Nephron progenitor cell (in vitro differentiated cells): ENCODE results near the gene PKHD1.

Source experiments
- DNase-seq: peaks from one replicate; pipeline ENCODE4 v3.0.0; 2021
- H3K27ac Mint-ChIP-seq: 2 replicates; pipeline ENCODE4 v1.8.0; 2021; ENCODE audit warnings: mild to moderate bottlenecking, moderate library complexity, mixed read lengths
- H3K27me3 Mint-ChIP-seq: 2 replicates; pipeline ENCODE4 v1.8.0; 2021; ENCODE audit warnings: mild to moderate bottlenecking, low read depth, mixed read lengths; ENCODE audit not compliant: poor library complexity
- H3K36me3 Mint-ChIP-seq: 2 replicates; pipeline ENCODE4 v1.8.0; 2021; ENCODE audit warnings: low read depth, mixed read lengths
- H3K4me1 Mint-ChIP-seq: 2 replicates; pipeline ENCODE4 v1.8.0; 2021; ENCODE audit warnings: mixed read lengths
- H3K4me3 Mint-ChIP-seq: 2 replicates; pipeline ENCODE4 v1.8.0; 2021; ENCODE audit warnings: mild to moderate bottlenecking, moderate library complexity, mixed read lengths
- H3K9me3 Mint-ChIP-seq: 2 replicates; pipeline ENCODE4 v1.8.0; 2021; ENCODE audit warnings: mild to moderate bottlenecking, moderate library complexity, mixed read lengths
- TF ChIP-seq, protein P1 (sequence below): fragments of 200-600 bp; sonication (generic); IDR thresholded peaks from 2 replicates; pipeline ENCODE4 v1.5.0; 2021; ENCODE audit warnings: antibody characterized with exemption

PKHD1 gene

DNA sequence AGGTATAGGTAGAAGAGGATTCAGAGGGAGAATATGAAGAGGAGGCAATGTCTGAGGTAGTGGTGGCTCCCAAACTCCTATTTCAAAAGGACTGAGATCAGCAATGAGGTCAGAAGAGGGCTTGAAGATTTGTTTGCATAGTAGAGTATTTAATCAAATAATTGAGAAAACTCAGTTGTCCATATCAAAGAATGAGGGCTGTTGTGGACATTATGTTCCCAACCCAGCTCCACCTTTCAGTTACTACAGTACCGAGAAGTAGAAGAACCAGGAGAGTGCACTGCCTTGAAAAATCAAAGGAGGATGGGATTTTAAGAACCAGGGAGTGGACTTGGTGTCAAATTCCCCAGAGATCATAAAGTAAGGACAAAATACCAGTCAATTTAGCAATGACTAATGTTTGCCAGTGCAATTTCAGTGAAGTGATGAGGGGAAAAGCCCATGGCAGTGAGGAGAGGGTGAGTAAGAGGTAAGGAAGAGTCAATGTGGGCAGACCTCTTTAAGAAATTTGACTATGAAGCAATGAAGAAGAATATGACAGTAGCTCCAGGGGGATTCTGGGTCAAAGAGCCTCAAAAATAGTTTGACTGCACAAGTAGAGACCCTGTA is 382.4 kb downstream of the PKHD1 start:
- no peak for DNase-seq
- TF ChIP-seq, protein P1, sequence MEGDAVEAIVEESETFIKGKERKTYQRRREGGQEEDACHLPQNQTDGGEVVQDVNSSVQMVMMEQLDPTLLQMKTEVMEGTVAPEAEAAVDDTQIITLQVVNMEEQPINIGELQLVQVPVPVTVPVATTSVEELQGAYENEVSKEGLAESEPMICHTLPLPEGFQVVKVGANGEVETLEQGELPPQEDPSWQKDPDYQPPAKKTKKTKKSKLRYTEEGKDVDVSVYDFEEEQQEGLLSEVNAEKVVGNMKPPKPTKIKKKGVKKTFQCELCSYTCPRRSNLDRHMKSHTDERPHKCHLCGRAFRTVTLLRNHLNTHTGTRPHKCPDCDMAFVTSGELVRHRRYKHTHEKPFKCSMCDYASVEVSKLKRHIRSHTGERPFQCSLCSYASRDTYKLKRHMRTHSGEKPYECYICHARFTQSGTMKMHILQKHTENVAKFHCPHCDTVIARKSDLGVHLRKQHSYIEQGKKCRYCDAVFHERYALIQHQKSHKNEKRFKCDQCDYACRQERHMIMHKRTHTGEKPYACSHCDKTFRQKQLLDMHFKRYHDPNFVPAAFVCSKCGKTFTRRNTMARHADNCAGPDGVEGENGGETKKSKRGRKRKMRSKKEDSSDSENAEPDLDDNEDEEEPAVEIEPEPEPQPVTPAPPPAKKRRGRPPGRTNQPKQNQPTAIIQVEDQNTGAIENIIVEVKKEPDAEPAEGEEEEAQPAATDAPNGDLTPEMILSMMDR, result no peak
- Mint-ChIP-seq H3K36me3 (no peaks in the 10 kb centered on the region), H3K4me3 (no peak overlapping the region), H3K4me1 (no peaks in the 10 kb centered on the region), H3K27ac (no peak overlapping the region), H3K9me3 (no peaks in the 10 kb centered on the region), H3K27me3 (peaks cover 14% of the 10 kb centered on the region)

DNA sequence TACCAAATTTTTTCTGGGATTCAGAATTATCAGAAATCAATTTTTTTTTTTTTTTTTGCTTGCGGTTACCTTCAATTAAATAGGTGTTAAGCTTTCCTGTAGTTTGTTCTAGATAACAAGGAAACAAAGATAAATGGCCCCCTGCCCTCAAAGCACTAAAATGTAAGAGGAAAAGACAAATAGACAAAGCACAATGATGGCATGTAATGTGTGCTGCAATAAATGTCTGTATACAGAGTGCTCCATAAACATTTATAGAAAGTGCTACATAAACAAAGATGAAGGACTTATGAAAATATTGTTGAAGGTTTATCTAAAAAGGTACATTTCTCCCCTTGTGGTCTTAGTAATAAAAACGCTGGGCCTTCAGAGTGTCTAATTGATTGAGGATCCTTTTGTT is 384.6 kb downstream of the PKHD1 start:
- H3K9me3 Mint-ChIP-seq, result no peaks in the 10 kb centered on the region
- H3K4me1 Mint-ChIP-seq, result no peaks in the 10 kb centered on the region
- no peaks in the 10 kb centered on the region for H3K36me3 Mint-ChIP-seq
- no peak overlapping the region for H3K4me3 Mint-ChIP-seq
- TF ChIP-seq, protein P1, result no peak
- H3K27ac Mint-ChIP-seq, result no peak overlapping the region
- H3K27me3 Mint-ChIP-seq, result peaks cover 11% of the 10 kb centered on the region
- DNase-seq, result no peak

DNA sequence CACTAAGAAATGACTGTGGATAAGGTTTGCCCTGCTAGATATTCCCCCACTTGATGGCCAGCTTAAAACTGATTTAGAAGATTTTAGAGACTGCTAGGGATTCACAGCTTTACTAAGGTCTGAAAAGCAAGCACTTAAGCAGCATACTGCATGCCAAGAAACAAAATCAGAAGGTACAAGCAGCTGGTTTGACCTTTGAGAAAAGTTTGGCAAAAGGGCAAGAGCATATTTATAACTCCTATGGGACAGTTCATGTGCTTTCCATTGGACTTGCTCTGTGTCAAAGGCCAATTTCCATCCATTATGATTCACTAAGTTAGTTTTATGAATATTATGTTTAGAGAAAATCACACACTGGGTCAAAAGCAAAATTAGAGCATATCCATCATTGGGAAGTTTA is 402.8 kb downstream of the PKHD1 start:
- H3K27ac Mint-ChIP-seq, result no peak overlapping the region

DNA sequence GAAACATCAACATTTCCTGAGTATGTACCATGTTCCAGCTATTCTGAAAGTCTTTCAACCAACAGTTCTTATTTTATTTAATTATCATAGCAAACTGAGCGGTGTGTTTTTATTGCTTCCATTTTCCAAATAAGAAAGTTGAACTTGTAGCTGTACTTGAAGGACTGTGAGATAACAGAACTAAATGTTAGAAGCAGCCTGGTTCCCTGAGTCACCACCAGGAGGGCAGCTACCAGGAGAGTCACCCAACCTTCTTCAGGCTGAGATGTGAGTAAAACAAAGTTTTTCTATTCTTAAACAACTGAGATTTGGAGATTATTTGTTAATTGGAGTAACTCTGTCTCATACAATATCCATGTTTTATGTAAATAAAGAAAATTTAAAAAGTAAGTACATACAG is 403.4 kb downstream of the PKHD1 start:
- Mint-ChIP-seq H3K4me1 (no peaks in the 10 kb centered on the region), H3K27me3 (peaks cover under 1% of the 10 kb centered on the region), H3K27ac (no peak overlapping the region), H3K36me3 (no peaks in the 10 kb centered on the region), H3K4me3 (no peak overlapping the region), H3K9me3 (no peaks in the 10 kb centered on the region)
- no peak for DNase-seq
- TF ChIP-seq, protein P1, result no peak

More for the DNA sequence above, 402.8 kb downstream of the PKHD1 start:
- TF ChIP-seq, protein P1, result no peak
- H3K4me1 Mint-ChIP-seq, result no peaks in the 10 kb centered on the region
- DNase-seq, result no peak
- H3K36me3 Mint-ChIP-seq, result no peaks in the 10 kb centered on the region
- H3K9me3 Mint-ChIP-seq, result no peaks in the 10 kb centered on the region
- peaks cover 3% of the 10 kb centered on the region for H3K27me3 Mint-ChIP-seq
- H3K4me3 Mint-ChIP-seq, result no peak overlapping the region

DNA sequence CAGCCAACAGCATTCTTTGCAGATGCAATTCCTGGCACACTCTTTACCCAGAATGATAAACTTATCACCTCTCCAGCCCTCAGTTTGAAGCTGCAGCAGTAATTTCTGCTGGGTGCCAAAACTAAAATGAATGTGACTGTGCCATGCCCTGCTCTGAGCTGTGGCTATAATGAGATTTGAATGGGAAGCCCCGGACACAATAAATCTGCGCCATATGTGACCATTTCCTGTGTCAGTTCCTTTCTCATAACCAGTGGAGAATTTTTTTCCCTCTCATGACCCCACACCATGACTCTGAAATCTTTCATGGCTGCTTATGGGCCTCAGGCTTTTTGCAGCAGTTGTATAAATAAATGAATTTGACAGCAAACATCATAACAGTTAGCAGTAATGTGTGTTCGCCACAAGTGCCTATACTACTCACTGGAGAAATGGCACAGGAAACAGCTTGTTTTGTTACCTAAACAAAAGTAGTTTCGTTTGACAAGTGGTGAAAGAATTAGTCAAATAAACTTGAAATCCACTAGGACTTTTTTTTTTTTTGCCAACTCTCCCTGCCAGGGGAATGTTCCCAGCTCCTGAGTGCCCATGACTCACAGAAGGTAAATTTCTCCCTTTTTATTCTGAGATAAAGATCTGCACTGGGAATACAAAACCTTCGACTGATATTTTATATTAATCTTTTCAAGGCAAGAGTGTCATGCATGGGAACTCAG is 408.4 kb downstream of the PKHD1 start:
- H3K36me3 Mint-ChIP-seq, result no peaks in the 10 kb centered on the region
- H3K4me1 Mint-ChIP-seq, result no peaks in the 10 kb centered on the region

More for the DNA sequence above, 408.4 kb downstream of the PKHD1 start:
- DNase-seq, result no peak
- Mint-ChIP-seq H3K27me3 (no peaks in the 10 kb centered on the region), H3K27ac (no peak overlapping the region), H3K4me3 (no peak overlapping the region), H3K9me3 (no peaks in the 10 kb centered on the region)
- TF ChIP-seq, protein P1, result no peak
